Ramos (cell line): ENCODE data around the gene WWTR1.

ENCODE experiments used
- in situ Hi-C: fragments of 300-500 bp; cut with MboI; formaldehyde crosslinking; loops from one replicate; pipeline ENCODE4 v1.14.3; 2022; ENCODE audit warnings: low sequenced_read_pairs; ENCODE audit not compliant: unreplicated experiment

Gene WWTR1

DNA sequence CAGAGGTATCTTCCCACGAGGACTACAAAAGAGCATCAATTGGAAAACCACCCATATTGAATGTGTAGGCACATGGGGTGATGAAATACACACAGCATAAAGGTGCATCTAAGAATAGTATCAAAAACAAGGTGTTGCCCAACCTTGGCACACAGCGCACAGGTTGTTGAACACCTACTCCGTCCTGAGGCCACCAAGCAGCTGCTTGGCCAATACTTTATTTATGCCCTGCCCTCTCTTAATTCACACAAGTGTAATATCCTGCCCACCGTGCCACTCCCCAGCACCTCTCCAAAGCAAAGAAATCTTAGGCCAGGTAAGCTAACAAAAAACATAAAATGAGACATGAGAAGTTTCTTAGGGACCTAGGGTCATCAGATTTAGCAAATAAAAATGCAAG, 31.2 kb downstream of the WWTR1 start:
- in situ Hi-C loops = no loop called here

GRCh38 chr3:149625795-149626194, 32.0 kb downstream of the WWTR1 start:
- in situ Hi-C loops = no loop called here

GRCh38 chr3:149623824-149624223, 34.0 kb downstream of the WWTR1 start:
- in situ Hi-C loops = no loop called here

- in situ Hi-C loops = no loop called here
Measured at GRCh38 chr3:149621218-149622005, 36.4 kb downstream of the WWTR1 start.

GRCh38 chr3:149620291-149621020, 37.4 kb downstream of the WWTR1 start:
- in situ Hi-C loops = no loop called here

GRCh38 chr3:149619136-149619535, 38.7 kb downstream of the WWTR1 start:
- in situ Hi-C loops = no loop called here

DNA sequence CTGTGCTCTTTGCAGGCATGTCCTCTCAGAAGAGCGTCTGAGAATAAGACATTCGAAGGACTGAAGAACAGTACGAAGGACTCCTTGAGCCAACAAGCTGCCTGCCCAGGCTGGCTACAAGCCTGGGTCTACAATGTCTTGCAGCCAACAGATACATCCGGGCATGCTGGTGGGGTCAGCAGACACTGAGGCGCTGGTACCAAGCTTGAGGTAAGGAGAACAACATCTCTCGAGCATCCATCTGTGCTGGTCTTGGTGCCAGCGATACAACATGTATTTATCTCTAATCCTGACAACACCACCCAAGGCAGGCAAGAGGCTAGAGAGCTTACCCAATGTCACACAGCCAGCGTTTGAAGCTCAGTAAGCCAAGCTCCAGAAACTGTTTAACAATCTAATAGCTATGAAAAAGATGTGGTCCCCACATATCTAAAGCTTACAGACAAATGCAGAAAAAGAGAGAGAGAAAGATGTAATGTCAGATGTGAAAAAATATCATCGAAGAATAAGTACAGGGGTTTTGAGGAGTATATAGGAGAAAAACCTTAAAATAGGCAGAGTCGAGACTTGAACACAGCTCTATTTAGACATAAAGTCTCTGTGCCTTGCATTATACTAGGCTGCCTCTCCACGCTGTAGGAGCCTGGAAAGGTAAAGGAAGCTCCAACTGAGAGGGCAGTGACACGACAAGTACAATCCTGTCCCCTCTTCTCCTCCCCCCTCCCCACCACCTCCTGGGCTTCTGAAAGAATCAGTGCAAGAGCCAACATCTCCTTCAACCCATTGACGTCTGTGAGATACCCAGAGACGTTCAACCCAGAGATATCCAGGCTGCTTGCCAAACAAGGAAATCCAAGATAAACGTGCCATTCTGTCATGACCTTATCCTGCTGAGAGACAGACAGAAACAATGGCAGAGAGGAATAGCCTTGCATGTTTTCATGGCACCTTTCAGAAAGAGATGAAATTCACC, 39.4 kb downstream of the WWTR1 start:
- in situ Hi-C loops = no loop called here

DNA sequence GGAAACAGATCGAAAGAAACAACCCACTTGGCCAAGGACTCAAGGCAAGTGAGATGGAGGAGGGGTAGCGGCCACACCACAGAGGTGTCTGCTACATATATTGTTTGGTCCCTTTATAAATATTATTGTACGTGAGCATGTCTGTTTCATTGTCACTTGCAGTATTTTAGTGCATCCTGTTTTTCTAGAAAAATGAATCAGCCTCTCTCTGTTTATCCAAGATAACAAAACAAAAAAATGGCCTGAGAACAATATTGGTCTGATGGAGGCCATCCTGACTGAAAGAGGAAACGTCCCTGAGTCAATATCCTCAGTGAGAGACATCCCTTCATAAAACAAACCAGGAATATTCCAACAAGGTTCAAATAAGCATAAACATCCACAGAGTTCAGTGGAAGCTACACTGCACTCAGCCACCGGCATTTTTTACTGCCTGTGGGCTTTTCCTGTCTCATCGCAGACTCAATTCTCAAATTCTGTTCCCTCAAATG, 42.0 kb downstream of the WWTR1 start:
- in situ Hi-C loops = no loop called here

- in situ Hi-C loops = no loop called here
Measured at GRCh38 chr3:149613988-149614387, 43.8 kb downstream of the WWTR1 start.

DNA sequence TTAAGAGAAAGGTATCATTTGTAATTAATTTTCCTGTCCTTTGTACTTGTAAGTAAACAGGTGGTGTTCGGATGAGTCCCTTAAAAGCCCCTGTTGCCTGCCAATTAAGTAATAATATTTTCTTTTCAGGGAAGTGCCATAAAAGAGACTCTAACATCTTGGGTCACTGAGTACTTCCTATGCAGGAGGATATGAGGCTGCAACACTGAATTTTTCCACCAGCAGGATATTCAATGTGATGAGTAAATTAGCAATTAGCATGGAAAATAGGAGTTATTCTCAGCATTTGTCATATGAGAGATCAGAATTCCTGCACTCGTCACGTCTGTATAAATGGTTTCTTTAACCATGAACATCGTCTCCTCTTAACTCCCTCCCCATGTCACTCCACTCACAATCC, 45.4 kb downstream of the WWTR1 start:
- in situ Hi-C loops = no loop called here

DNA sequence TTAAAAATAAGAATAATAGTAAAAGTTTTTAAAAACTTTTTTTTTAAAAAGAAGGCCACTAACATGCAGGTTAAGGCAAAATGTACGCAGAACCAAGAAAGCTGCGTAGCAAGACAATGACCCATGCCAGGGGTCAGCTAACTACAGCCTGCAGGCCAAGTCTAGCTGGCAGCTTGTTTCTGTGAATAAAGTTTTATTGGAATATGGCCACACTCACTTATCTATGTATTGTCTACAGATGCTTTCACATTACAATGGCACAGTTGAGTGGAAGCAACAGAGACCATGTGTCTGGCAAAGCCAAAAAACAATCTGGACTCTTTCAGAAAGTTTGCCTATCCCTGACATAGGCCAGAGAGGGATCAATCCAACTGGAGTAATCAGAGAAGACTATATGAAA, 46.7 kb downstream of the WWTR1 start:
- in situ Hi-C loops = no loop called here

GRCh38 chr3:149610351-149611105, 47.3 kb downstream of the WWTR1 start:
- in situ Hi-C loops = no loop called here

DNA sequence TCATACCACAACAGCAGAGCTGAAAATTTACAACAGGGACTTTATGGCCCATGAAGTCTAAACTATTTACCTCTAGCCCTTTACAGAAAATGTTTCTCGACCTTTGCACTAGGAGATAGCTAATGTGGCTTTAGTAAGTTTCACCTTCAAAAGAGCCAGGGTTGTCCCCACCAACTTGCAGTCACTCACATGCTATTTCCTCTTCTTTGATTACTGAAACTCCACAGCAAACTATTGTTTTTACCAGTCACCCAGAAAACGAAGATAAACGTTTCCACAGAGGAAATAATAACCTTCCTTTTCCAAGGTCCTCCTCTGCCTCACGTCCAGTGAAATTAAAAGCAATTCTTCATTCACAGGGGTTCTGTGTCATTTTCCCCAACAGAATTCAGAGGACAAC, 48.2 kb downstream of the WWTR1 start:
- in situ Hi-C loops = no loop called here

DNA sequence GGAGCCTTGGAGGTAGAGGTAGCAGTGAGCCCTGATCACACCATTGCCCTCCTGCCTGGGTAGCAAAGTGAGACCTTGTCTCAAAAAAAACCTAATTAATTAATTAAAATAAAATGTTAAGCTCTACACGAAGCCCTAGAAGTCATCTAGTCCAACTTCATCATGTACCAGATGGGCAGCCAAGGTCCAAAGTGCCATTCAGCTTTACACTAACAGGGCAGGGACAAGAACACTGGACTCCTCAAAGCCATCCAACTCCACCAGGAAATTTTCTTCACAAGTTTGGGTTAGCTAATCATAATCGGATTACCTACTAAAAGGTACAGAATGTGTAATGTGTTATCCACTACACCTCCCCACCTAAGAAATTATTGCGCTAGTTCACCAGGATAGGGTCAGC, 48.8 kb downstream of the WWTR1 start:
- in situ Hi-C loops = no loop called here

GRCh38 chr3:149605902-149606301, 51.9 kb downstream of the WWTR1 start:
- in situ Hi-C loops = no loop called here

DNA sequence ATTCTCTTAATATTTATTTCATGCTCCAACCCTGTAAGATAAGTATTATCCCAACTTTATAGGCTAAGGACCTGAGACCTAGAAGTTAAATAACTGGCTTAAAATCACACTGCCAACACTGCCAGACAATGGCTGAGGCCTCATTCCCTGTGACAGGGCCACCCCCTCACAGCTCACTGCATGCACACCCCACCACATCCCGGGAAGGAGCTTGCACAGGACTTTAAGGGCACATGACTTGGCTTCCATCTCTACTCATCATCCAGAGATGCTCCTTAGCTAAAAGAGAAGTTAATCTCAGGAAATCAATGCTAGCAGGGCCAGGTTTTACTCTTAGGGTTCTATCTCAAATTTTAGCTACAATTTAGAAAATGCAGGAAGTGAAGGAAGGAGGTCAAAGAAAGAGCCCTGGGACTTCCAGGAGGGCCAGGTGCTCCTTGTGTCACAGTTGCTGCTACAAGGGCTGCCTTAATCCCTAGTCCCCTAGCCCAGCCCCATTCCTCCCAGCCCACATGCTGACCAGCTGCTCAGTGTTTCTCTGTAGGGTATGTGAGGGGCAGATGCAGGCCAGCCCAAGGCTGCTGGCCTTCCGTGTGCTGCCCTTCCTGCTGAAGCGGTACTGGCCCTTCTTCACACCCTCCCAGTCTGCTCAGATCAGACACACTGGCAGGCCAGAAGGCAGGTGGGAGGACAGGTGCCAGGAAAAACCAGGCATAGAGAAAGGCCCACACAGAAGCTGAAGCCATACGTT, 53.5 kb downstream of the WWTR1 start:
- in situ Hi-C loops = no loop called here

DNA sequence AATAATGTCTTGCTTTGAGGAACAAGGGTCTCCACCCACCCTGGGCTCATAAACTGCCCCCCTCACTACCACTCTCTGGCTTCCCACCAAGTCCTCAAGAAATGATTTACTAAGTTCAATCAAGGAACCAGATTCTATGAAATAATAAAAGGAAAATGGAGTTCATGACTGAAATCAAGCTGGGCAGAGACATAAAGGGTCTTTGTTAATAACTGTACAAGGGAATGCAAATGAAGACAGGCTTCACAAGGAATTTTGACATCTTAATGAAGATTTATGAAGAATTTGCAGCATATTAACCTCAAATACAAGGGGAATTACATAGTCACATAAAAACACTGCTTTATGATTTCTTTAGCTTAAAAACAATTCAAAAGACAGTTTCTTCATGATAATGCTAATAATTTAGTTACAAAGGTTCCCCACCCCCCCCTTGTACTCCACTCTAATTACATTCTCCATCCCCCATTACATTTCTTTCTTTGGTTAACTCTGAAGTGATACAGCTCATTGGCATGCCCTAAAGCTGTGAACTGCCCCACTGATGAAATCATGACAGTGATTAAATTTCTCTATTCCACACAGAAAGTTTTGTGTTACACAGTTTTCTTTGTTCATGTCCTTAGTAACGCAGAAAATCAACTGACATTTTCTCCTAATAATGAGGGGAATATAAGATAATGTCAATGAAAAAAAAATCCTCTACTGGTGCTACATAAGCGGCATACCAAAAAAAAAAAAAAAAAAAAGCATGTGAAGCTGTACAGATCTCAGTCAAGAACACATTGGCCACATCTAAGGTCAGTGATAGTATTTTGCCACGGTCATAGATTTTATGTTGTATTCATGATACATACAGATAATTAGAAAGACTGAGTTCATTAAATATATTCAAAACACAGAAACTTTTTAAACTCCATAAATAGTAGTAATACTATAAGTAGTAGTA, 54.4 kb downstream of the WWTR1 start:
- in situ Hi-C loops = no loop called here

DNA sequence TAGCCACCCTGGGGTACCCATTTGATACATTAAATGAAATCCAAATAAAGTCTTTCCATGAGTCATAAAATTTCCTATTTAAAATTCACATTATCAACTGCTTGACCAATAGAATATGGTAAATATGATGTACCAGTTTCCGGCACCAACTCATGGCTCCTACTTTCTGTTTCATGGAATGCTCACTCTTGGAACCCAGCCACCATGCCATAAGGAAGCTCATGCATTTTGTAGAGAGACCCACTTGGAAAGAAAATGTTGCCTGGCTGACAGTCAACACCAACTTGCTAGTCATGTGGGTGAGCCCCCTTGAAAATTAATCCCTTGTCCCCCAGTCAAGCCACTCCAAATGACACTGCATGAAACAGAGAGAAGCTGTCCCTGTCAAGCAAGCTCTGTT, 57.2 kb downstream of the WWTR1 start:
- in situ Hi-C loops = no loop called here
